ENCODE results near the gene NFE2L3.

- no peak for TF ChIP-seq POLR2A (IDR thresholded peaks at IDR 0.05)
- TF ChIP-seq, protein P1, sequence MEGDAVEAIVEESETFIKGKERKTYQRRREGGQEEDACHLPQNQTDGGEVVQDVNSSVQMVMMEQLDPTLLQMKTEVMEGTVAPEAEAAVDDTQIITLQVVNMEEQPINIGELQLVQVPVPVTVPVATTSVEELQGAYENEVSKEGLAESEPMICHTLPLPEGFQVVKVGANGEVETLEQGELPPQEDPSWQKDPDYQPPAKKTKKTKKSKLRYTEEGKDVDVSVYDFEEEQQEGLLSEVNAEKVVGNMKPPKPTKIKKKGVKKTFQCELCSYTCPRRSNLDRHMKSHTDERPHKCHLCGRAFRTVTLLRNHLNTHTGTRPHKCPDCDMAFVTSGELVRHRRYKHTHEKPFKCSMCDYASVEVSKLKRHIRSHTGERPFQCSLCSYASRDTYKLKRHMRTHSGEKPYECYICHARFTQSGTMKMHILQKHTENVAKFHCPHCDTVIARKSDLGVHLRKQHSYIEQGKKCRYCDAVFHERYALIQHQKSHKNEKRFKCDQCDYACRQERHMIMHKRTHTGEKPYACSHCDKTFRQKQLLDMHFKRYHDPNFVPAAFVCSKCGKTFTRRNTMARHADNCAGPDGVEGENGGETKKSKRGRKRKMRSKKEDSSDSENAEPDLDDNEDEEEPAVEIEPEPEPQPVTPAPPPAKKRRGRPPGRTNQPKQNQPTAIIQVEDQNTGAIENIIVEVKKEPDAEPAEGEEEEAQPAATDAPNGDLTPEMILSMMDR (IDR thresholded peaks at IDR 0.05): no peak
These were observed 10.4 kb downstream of the NFE2L3 start for GRCh38 chr7:26162431-26162830.

All from esophagus squamous epithelium (tissue), 4 donors.